NCI-H2227 treated with DMSO at 0.1 percent for 48 hours (cell line): Measurements from ENCODE around the gene PPFIBP2.
A peak's percentile ranks its signal among the peaks of the same experiment; 100 is the strongest.

ENCODE experiments used
- DNase-seq: peaks from one replicate; lab custom pipeline; 2025; lab: John Stamatoyannopoulos, UW

Gene PPFIBP2

DNA sequence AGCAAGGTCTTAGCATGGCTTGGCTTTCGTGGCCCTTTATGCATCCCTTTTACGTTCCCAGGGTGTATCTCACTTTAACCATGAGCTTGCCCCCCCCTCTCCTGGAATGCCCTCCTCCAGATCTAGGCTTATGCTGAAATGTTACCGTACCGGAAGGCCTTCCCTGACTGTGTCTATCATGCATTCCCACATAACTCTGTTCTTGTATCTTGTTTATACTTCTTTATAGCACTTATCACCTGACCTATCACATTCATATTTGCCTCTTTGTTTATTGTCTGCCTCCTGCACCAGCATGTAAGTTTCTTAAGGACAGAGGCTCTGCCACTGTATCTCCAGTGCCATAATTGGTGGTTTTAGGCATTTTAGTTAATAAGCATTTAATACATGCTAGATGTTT lies 38.9 kb downstream of the PPFIBP2 start:
- DNase-seq, result no peak

DNA sequence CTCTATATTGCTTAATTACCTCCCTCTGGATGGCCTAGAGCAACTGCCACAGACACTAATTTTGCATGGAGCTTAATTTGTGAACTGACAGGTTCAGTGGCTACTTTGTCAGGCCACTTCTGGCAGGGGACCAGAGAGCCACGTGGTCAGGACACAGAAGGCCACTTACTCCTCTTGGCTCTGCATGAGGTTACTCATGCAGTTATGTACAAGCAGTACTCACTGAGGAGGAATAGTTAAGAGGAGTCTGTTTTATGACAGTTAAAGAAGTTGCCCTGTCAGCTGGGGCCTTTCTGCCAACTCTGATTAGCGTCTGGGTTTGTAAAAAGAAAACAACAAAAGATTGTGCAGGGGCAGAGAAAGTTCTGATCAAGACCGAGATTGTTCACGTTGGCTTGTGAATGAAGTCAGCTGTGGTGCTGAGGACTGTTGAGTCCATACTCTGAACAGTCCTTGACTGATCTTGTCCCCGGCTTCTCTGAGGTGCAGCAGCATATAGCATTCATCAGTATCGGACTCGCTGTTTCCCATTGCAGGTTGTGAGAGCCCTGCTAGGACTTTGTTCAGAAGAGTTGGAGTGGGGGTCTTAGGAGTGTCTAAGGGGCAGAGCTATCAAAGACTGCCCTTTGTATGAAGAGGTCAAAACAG lies 41.4 kb downstream of the PPFIBP2 start:
- DNase-seq, result no peak

DNA sequence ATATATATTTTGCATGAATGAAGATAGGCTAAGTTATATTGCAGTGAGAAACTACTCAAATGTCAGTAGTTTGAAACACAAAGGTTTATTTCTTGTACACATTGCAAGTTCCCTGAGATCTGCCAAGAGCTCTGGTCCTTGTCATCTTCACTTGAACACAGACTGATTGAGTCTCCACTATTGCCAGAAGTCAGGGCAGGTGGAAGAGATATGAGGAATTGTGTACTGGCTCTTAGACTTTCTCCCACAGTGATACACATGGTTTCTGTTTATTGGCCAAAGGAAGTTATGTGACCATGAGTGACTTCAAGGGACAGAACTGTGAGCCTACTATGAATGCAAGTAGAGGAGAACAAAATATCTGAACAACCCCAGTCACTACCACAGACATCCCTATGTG lies 44.2 kb downstream of the PPFIBP2 start:
- DNase-seq, result no peak

DNA sequence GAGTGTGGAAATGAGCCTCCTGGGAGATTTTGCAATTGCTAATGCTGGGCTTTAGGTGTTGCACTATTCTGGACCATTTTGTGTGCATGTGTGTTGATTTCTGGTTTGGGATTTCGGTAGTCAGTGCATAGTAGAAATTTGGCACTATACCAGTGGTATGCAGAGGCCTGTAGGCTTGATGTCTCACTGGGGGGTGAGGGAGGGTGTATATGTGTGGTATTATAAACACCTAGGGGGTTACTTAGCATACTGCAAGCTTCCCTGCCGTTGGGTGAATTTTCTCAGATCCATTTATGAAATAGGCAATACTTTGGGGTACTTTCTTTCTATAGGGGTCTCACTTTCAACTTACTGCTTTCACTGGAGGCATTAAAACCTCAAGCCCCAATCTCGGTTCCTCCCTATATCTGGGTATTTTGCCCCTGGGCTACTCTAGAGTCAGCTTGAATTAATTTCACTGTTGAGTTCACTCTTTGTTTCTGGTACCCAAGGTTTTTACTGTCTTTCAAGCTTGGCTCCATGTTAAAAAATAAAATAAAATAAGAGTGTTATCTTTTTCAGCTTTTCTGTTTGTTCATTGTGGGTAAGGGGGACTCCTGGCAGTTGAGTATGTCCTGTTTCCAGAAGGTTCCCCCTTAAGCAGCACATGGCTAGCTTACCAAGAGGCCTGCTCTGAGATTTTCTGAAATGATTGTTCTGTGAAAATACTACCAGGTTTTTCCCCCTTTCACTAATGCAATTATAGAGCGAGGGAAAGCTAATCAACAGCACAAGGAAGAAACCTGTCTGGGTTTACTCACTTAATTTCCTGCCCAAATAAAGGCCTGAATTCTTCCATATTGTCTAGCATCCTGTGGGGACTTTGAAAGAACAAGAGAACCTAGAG lies 45.8 kb downstream of the PPFIBP2 start:
- no peak for DNase-seq

DNA sequence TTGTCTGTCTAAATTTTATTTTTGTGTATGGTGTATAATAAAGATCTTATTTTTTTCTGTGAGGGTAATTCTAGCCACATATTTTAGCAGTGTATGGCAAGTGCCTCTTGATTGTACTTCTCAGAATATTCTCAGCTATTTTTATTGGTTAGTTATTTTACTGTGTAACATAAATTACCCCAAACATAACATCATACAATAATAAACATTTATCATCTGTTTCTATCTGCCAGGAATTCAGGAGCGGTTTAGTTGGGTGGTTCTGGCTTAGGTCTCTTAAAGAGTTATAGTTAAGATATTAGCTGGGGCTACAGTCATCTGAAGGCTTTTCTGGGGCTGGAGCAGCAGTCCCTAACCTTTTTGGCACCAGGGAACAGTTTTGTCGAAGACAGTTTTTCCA lies 47.8 kb downstream of the PPFIBP2 start:
- DNase-seq, result no peak

DNA sequence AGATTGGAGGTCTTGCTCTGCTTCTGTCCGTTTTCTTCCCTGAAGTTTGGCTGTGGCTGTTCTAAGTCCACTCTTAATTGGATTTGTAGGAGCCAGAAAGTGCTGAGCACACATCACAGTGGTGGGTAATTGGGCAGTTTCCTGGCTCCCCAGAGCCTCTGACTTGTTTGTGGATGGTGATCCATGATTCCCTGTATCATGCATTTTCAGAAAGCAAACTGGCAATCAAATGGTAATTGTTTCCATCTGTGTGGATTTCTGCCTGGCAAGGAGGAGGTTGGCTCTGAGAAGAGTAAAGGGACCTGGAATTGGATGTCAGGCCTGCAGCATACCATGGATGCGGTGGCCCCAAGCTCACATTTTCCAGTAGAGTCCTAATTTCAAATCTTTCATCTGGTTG lies 49.5 kb downstream of the PPFIBP2 start:
- no peak for DNase-seq

DNA sequence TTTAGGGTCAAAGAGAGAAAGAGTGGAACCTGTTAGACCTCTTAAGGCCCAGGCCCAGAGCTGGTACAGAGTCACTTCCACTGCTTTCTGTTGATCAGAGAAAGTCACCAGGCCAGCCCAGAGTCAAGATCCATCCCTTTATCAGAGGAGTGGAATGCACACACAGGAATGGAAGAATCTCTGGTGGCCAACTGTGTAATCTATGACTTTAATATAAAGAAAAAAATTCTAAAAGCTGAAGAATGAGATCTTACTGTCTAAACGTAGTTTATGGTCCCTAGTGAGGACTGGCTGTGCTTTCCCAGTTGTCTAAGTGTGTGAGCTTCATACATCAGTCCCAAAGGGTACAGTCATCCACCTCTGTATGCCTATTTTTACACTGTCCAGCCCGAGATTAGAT lies 51.0 kb downstream of the PPFIBP2 start:
- DNase-seq, result no peak

DNA sequence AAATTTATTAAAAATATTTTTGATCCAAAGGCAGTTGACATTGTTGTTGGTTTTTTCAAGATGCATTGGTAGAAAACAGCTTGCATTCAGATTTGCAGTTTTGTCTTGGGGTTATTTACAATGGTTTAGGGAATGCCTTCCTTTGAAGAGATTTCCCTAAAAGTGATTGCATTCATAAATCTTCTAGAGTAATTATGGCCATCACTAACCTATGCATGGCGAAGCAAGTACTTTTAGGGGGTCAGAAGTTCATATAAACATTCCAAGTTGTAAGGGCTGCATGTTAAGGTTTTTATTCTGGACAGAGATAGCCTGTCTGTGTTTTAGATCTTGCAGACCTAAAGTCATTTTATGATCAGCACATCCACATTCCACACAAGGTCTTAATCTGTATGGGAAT lies 53.5 kb downstream of the PPFIBP2 start:
- DNase-seq, result no peak

DNA sequence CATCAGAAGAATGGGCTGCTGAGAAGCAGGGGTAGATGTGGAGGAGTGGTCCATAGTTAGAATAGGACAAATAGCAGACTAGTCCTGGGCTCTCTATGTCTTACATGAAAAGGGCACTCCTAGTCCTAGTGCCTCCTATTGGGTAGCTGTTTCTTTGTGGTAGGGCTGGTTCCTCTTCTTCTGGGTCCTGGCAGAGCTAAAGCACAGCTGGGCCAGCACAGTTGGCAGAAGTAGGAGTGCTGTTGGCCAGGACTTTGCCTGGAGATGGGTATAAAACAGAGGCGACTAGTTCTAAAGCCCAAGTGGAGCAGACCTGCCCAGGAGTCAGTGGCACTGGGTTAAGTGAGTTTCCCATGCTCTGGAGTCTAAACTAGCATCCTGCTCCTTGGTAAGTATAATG lies 55.2 kb downstream of the PPFIBP2 start:
- no peak for DNase-seq

DNA sequence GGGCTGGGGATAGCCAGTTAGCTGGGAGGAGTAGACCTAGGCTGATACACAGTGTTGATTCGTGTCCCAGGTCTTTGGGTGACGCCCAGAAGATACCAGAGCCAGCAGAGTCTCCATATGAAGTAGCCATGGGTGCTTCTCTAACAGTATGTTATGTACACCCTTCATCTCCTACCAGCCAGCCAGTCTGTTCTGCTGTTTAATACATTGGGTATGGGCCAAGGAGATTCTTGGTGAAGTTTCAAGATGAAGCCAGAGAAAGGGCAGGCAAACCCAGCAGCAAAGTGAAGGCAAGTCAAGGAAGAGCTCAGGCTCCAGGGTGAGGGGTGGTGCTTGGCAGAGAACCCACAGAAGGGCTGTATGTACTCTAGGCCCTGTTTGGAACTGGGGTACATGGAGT lies 56.4 kb downstream of the PPFIBP2 start:
- no peak for DNase-seq

DNA sequence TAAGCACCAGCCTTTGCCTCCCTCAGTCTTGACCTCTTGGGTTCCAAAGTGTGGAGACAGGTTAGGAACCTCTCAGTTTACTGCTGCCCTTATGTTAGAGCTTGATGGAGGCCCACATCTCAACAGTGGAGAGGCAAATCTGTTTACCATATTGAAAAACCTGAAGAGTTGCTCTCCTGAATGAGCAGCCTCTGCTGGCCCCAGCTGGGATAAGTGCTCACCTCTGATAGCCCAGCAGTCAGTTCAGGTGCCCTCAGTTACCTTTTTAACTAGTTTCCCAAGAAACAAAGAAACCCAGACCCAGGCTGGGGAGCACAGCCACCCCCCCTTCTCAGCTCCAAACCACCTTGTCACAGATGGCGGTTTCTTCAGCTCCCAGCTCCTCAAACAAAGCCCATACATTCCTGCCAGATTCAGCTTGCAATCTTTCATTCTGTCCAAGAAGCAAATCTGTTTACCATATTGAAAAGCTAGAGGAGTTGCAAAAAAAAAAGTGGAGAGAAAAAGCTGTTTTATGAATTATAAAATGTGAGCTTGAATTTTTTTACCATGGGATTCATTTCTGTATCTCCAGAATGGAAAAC lies 57.2 kb downstream of the PPFIBP2 start:
- DNase-seq, result no peak

DNA sequence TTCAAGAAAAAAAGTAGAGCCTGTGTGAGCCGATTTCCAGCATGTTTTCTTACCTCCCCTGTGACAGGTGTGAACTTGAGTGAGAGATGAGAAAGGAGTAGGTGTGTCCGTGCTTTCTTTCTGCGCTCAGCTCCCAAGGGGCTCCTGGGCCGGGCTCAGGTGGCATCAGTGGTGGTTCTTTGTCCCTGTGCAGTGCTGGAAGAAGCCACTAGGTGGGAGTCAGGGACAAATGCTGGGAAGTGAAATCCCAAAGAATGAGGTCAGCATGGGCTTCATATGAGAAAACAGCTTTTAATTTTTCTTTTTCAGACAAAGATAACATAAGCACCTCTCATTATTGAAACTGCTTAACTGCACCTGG lies 57.8 kb downstream of the PPFIBP2 start:
- peak; percentile 21 for DNase-seq

DNA sequence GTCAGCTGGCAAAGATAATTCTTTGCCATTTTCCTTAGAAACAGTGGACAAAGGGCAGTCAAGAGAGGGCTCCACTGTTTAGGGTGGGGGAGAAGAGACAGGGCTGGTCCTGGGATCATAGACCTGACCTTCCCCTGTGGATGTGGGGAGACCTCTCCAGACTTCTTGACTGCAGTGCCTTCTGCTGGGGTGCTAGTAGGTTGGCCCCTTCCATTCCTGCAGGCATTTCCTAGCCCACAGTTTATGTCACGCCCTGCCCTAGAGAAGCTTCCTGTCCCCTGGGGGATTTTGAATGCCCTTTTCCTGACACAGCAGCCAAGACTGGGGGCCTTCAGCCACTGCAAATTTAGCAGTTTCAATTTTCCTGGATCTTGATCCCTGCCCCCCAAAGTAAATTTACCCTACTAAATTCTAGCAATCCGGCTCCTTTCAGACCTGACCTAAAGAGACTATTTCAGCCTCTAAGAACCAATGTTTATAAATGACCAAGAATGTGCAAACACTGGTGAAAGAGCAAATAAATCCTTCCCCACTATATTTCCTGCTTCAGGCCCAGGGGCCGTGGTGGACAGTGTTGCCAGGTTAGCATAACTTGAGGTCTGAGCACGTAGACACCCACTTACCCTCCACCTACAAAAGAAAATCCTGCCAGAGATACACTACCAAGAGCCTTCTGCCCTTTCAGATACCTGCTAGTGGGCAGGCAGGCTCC lies 58.4 kb downstream of the PPFIBP2 start:
- no peak for DNase-seq

DNA sequence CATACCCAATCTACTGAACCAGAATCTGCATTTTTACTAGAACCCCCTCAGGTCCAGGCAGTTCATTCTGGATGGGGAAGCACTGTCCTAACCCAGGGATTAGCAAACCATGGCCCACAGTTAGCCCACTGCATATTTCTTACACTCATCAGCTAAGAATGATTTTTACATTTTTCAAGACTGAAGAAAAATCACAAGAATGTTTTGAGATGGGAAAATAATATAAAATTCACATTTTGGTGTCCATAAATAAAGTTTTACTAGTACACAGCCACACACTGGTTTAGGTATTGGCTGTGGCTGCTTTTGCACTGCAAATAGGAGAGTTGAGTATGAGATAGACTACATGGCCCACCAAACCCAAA lies 59.4 kb downstream of the PPFIBP2 start:
- DNase-seq, result no peak

DNA sequence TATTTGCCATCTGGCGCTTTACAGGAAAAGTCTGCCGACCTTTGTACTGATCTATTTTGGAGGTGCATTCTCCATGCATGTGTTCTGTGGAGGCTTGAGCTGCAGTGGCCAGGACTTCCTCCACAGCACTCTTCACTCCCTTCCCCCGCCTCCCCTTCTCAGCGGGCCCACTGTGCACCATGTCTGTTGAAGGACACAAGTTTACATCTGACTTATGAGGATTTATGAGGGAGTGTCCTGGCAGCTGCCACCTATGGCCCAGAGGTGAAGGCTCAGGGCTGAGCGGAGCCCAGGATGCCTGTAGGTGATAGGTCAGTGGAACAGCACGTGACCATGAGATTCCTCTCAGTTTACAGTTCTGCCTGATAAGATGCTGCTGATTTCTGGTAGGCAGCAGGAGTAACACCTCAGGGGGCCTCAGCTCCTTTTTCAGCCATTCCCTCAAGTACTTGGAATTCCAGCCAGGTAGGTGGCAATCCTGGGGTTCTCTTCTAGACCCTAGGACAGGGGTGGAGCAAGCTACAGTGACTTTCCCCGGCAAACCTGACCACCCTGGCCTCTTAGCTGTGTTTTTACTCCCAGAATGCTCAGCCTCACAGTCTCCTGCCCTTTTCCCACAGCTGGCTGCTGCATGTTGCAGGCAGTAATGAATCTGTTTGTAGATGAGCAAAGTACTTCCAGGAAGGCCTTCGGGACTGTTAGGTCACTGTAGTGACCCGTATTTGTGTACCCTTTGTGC lies 59.9 kb downstream of the PPFIBP2 start:
- no peak for DNase-seq

DNA sequence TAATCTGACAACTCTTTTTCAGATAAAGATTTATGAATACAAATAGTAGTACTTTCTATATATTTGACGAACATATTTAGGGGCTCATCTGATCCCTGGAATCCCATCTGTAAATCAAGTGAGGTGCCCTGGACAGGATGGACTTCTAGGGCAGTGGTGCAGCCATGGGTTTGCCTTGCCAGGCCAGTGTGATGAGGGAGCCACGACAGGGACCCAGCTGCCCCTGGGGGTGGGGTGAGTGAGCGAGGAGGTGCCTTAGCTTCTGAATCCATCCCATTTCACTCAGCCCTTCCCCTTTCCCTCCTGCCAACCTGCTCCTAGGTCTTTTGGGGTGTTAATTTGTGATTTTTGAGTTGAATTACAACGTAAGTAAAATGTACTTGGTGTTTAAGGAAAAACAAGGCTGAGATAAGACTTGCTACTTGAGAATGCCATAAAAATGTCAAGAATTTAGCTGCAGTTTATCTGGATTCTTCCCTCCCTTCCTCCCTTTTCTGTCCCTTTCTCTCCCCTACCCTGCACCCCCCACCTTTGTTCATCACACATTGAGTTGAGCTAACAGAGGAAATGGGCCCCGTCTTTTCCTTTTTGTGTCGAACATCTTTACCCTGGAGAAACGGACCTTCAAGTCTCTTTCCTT lies 60.8 kb downstream of the PPFIBP2 start:
- DNase-seq, result no peak

DNA sequence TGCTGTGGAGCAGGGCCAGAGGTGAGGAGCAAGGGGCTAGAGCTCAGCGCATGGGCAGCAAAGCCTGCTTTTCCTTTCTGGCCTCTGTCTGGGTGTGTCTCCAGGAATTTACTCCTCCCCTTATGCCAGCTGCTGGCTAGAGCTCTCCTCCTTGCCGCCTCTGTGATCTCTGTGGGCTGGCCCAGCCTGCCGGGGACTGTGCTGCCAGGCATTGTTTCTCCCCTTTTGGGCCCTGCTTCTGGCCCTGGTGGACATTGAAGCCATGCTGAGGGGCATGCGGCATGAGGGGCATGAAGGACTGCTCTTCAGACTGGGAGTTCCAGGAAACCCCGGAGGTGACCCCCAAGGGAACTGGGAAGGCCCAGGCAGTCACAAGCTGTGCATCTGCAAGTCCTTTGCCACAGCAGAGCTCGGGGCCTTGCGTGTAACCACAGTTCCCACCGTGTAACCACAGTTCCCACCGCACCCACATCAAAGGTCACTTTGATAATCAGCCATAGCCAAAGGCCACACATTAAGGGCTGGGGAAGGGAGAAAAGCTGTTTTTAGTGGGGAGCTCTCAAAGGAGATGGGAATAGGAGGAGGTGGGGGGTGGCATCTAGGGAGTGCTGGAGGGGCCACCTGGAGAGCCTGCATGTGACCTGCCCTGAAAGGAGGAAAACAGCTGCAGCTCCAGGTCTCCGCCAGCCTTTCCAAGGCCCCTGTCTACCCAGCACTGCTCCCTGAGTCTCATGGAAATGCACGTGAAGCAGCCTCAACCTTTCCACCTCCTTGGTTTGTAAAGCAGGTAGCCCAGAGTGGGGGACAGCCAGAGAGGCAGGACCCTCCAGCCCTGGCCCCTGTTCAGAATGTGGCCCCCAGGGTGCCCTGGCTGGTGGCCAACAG lies 62.3 kb downstream of the PPFIBP2 start:
- no peak for DNase-seq

DNA sequence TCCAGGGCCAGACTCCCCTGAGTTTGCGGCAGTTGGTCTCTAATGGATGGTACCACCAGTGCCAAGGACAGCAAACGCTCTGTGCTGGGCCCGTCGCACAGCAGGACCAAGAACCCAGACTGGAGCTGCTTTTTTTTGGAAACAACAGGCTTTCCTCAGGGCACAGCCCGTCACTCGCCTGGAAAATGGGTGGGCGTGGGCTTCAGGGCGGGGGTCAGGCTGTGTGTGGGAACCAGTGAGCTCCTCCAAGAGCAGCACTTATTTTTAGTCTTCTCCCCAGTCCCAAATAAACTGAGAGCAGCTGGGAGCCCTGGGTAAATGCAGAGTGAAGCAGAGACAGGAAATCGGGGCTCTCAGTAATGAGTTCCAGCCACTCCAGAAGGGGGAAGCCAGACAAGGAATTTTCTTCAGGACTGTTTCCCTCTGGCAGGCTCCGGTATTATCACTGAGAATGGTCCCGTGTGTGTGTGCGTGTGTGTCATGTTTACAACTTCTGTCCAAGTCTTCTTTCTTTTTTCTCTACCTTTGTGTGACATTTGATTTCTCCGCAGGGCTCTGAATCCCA lies 63.0 kb downstream of the PPFIBP2 start:
- no peak for DNase-seq

DNA sequence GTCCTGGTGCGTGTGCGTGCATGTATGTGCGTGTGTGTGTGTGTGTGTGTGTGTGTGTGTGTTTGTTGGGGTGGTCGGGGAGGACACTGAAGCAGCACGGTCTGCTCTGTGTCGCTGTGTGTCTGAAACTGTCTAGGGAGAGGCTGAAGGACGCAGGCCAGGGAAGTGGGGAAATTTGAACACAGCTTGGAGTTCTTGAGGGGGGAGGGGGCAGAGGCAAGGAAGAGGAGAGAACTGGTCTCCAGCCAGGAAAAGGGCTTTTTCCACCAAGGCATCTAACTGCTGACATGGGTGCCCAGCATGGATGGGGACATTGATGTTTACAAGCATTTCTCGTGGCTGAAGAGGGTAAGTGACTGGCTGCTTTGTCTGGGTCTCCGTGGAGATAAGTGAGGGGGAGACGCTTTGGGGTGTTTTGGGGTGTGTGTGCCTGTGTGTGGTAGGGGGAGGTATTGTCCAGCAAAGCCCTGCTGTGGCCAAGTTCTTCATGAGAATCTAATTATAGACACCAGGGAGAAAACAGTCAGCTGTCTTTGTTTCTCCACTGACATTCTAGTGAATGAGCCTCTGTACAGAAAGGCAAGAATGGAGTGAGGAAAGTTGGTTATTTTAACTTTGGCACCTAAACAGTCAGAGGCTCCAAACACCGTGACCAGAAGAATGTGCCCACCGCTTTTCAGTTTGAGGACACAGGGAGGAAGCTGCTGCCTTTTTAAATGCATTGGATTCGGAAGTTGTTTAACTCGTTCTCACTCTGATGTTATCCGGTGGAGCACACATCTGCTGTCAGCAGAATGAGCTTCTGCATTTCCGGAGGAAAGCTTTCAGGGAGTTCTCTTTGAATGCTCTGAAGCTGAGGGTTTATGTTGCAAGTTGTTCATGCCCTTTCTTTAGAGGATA lies 63.7 kb downstream of the PPFIBP2 start:
- DNase-seq, result no peak
